A673 (cell line): Measurements from ENCODE around the gene SSC5D.

Source experiments
- CTCF ChIP-seq: fragments of 300-800, 200-600 bp; sonication (generic); conservative IDR thresholded peaks from 2 replicates; pipeline ENCODE4 v1.5.1; 2017; ENCODE audit warnings: low read depth, mild to moderate bottlenecking, antibody characterized with exemption, low read length, moderate library complexity, mixed read lengths
- EZH2 ChIP-seq: fragments of 200-600 bp; sonication (generic); IDR thresholded peaks from 2 replicates; pipeline ENCODE4 v1.6.1; 2017; ENCODE audit warnings: borderline replicate concordance, low read depth, mild to moderate bottlenecking, mixed read lengths, antibody characterized with exemption, low read length; ENCODE audit not compliant: poor library complexity, severe bottlenecking

GRCh38 chr19:55461974-55462626 lies 26.1 kb upstream of the SSC5D start:
- TF ChIP-seq CTCF (no peak), EZH2 (no peak)
